ENCODE data around the gene KHDC3L. TPM values are rescaled to one million over a fixed set of nuclear protein-coding genes. Genes with fewer than 3 reads are reported as not detected.

KHDC3L gene
- total and polyA plus RNA-seq, 7 donors: not detected

- TF ChIP-seq EP300 (IDR thresholded peaks at IDR 0.05) (no peak), CTCF (IDR thresholded peaks at IDR 0.05) (no peak), POLR2A (IDR thresholded peaks at IDR 0.05) (no peak), POLR2AphosphoS5 (IDR thresholded peaks at IDR 0.05) (no peak)
- 62 to 71% methylated on average over 3 of the region's 3 CpGs for WGBS, 2 donors
- Histone ChIP-seq H3K27me3 (no peaks in the 10 kb centered on the region), H3K4me1 (no peaks in the 10 kb centered on the region), H3K9me3 (no peaks in the 10 kb centered on the region), H3K36me3 (no peaks in the 10 kb centered on the region), H3K4me3 (no peak overlapping the region), H3K27ac (no peak overlapping the region)
- intact Hi-C loops (cut with DNase I): no loop called here
- DNase-seq: no peak
Measured at GRCh38 chr6:73328790-73329189, 33.7 kb upstream of the KHDC3L start.

DNA sequence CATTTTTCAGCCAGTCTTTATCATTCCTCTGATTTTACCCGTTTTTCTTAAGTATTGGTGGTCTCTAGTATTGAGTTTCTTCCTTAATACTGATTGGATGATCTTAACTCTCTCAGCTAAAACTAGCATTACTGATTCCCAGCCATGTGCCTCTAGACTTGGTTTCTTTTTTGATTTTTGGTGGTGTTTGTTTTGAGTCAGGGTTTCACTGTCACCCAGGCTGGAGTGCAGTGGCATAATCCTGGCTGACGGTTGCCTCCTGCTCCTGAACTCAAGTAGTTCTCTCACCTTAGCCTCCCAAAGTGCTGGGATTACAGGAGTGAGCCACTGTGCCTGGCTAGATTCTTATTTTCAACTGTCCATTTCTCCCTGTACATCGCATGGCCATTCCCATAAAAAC, 33.3 kb upstream of the KHDC3L start:
- no peaks in the 10 kb centered on the region for H3K27me3 ChIP-seq
- H3K4me3 ChIP-seq: no peak overlapping the region
- H3K36me3 ChIP-seq: no peaks in the 10 kb centered on the region
- DNase-seq: no peak
- WGBS, 2 donors: 64 to 73% methylated on average over 3 of the region's 3 CpGs
- H3K9me3 ChIP-seq: no peaks in the 10 kb centered on the region
- TF ChIP-seq POLR2AphosphoS5 (IDR thresholded peaks at IDR 0.05): no peak
- no peak for TF ChIP-seq EP300 (IDR thresholded peaks at IDR 0.05)
- TF ChIP-seq CTCF (IDR thresholded peaks at IDR 0.05): no peak
- no peak for TF ChIP-seq POLR2A (IDR thresholded peaks at IDR 0.05)
- H3K4me1 ChIP-seq: no peaks in the 10 kb centered on the region
- no peak overlapping the region for H3K27ac ChIP-seq
- intact Hi-C loops (cut with DNase I): no loop called here

DNA sequence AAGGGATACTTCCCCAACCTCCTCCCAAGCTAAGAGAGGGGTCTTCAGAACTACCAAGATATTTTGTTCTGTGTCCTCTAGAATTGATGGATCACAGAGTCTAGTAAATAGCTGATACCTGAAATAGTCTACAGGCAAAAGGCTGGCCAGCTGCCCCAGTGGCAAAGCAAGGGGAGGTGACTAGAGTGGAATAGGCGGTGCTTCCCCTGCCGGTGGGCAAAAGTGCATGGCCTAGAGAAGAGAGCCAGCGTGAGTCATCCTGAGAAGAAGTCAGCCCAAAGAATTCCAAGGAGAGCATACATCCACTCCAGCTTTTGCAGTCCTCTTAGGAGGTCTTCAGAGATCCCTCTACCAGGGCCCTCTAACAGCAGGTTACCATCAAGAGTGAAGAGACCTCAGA, 23.1 kb upstream of the KHDC3L start:
- Histone ChIP-seq H3K27ac (no peak overlapping the region), H3K4me3 (no peak overlapping the region), H3K27me3 (no peaks in the 10 kb centered on the region), H3K4me1 (no peaks in the 10 kb centered on the region), H3K36me3 (no peaks in the 10 kb centered on the region), H3K9me3 (no peaks in the 10 kb centered on the region)
- 76 to 87% methylated on average over 3 of the region's 3 CpGs for WGBS, 2 donors
- intact Hi-C loops (cut with DNase I): no loop called here
- TF ChIP-seq CTCF (IDR thresholded peaks at IDR 0.05): no peak
- TF ChIP-seq POLR2A (IDR thresholded peaks at IDR 0.05): no peak
- no peak for TF ChIP-seq POLR2AphosphoS5 (IDR thresholded peaks at IDR 0.05)
- no peak for TF ChIP-seq EP300 (IDR thresholded peaks at IDR 0.05)
- DNase-seq: no peak

DNA sequence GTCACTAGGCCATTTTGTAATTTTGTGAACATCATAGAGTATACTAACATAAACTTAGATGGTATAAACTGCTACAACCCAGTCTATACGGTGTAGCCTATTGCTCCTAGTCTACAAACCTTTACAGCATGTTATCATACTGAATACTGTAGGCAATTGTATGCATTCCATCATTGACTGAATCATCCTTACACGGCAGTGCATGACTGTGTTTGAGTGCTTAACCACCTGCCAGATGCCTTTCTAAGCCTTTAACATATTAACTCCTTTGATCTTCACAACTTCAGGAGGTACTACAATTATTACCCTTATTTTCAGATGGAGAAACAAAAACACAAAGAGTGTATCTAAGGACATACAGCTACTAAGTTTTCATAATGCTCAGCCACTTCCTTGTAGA, 22.4 kb upstream of the KHDC3L start:
- Histone ChIP-seq H3K4me1 (no peaks in the 10 kb centered on the region), H3K27ac (no peak overlapping the region), H3K36me3 (no peaks in the 10 kb centered on the region), H3K9me3 (no peaks in the 10 kb centered on the region), H3K4me3 (no peak overlapping the region), H3K27me3 (no peaks in the 10 kb centered on the region)
- intact Hi-C loops (cut with DNase I): no loop called here
- no peak for DNase-seq
- 12 to 56% methylated on average over 2 of the region's 2 CpGs for WGBS, 2 donors
- TF ChIP-seq POLR2A (IDR thresholded peaks at IDR 0.05): no peak
- no peak for TF ChIP-seq CTCF (IDR thresholded peaks at IDR 0.05)
- TF ChIP-seq POLR2AphosphoS5 (IDR thresholded peaks at IDR 0.05): no peak
- TF ChIP-seq EP300 (IDR thresholded peaks at IDR 0.05): no peak

DNA sequence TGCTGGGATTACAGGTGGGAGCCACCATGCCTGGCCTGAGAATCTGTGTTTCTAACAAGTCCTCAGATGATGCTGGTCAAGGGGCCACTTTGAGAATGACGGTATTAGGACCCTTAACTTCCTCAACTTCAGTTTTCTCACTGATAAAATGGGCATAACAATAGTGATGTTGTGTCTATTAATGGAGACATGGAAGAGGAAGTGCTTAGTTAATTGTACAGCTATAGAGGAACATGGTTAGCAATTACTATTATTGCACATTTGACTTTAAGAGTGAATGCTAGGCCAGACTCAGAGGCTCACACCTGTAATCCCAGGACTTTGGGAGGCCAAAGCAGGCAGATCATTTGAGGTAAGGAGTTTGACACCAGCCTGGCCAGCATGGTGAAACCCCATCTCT, 21.1 kb upstream of the KHDC3L start:
- H3K4me3 ChIP-seq: no peak overlapping the region
- TF ChIP-seq CTCF (IDR thresholded peaks at IDR 0.05) (no peak), EP300 (IDR thresholded peaks at IDR 0.05) (no peak), POLR2AphosphoS5 (IDR thresholded peaks at IDR 0.05) (no peak), POLR2A (IDR thresholded peaks at IDR 0.05) (no peak)
- DNase-seq: no peak
- H3K9me3 ChIP-seq: no peaks in the 10 kb centered on the region
- H3K36me3 ChIP-seq: no peaks in the 10 kb centered on the region
- no peaks in the 10 kb centered on the region for H3K4me1 ChIP-seq
- no peaks in the 10 kb centered on the region for H3K27me3 ChIP-seq
- WGBS, 2 donors: 82 to 92% methylated on average over 1 of the region's 1 CpG
- intact Hi-C loops (cut with DNase I): no loop called here
- no peak overlapping the region for H3K27ac ChIP-seq

All from sigmoid colon (tissue), 7 donors.